H9 (cell line): Measurements from ENCODE around the gene ANKFY1. TPM values are rescaled to one million over a fixed set of nuclear protein-coding genes. Genes with fewer than 3 reads are reported as not detected.

Experiments used
- DNase-seq: peaks from one replicate; pipeline ENCODE4 v3.0.0-alpha.2; 2017
- H2AFZ ChIP-seq: one replicate; pipeline ENCODE4 v1.6.1; 2013; ENCODE audit warnings: mild to moderate bottlenecking, low read length, control low read depth, moderate library complexity
- H2AK5ac ChIP-seq: 2 replicates; pipeline ENCODE4 v1.6.1; 2013; ENCODE audit warnings: low read length, control low read depth, mixed read lengths; ENCODE audit not compliant: insufficient read length
- H2BK120ac ChIP-seq: one replicate; pipeline ENCODE4 v1.6.1; 2013; ENCODE audit warnings: low read depth, mild to moderate bottlenecking, low read length, control low read depth, inconsistent platforms; ENCODE audit not compliant: poor library complexity, severe bottlenecking
- H2BK12ac ChIP-seq: 2 replicates; pipeline ENCODE4 v1.6.1; 2013; ENCODE audit warnings: low read length, control low read depth, mixed read lengths, low read depth; ENCODE audit not compliant: insufficient read length
- H2BK15ac ChIP-seq: 2 replicates; pipeline ENCODE4 v1.6.1; 2013; ENCODE audit warnings: low read depth, low read length, control low read depth
- H2BK20ac ChIP-seq: one replicate; pipeline ENCODE4 v1.6.1; 2013; ENCODE audit warnings: low read depth, mild to moderate bottlenecking, low read length, control low read depth, inconsistent platforms; ENCODE audit not compliant: poor library complexity, severe bottlenecking
- H2BK5ac ChIP-seq: 2 replicates; pipeline ENCODE4 v1.6.1; 2013; ENCODE audit warnings: low read length, control low read depth, mixed read lengths; ENCODE audit not compliant: insufficient read length
- H3K14ac ChIP-seq: 2 replicates; pipeline ENCODE4 v1.6.1; 2013; ENCODE audit warnings: low read length, control low read depth; ENCODE audit not compliant: insufficient read depth
- H3K18ac ChIP-seq: 2 replicates; pipeline ENCODE4 v1.6.1; 2013; ENCODE audit warnings: low read depth, mild to moderate bottlenecking, mixed read lengths, low read length, control low read depth; ENCODE audit not compliant: insufficient read length
- H3K23ac ChIP-seq: 2 replicates; pipeline ENCODE4 v1.6.1; 2013; ENCODE audit warnings: low read length, control low read depth, mixed read lengths, low read depth; ENCODE audit not compliant: insufficient read length
- H3K23me2 ChIP-seq: 2 replicates; pipeline ENCODE4 v1.6.1; 2013; ENCODE audit warnings: low read depth, mild to moderate bottlenecking, mixed read lengths, low read length, control low read depth; ENCODE audit not compliant: insufficient read length, poor library complexity, severe bottlenecking
- H3K27ac ChIP-seq: 2 replicates; pipeline ENCODE4 v1.5.1; 2013; ENCODE audit warnings: low read length, control low read depth, mixed read lengths, low read depth; ENCODE audit not compliant: insufficient read length
- H3K27me3 ChIP-seq: 2 replicates; pipeline ENCODE4 v1.6.1; 2013; ENCODE audit warnings: low read length, control low read depth, inconsistent platforms; ENCODE audit not compliant: insufficient read depth
- H3K4ac ChIP-seq: 2 replicates; pipeline ENCODE4 v1.6.1; 2013; ENCODE audit warnings: low read depth, mild to moderate bottlenecking, control low read depth, inconsistent platforms, low read length, moderate library complexity
- H3K4me1 ChIP-seq: 2 replicates; pipeline ENCODE4 v1.6.1; 2013; ENCODE audit warnings: low read length, control low read depth, inconsistent platforms; ENCODE audit not compliant: insufficient read depth
- H3K4me2 ChIP-seq: 2 replicates; pipeline ENCODE4 v1.6.1; 2013; ENCODE audit warnings: low read length, control low read depth, mixed read lengths; ENCODE audit not compliant: insufficient read length, insufficient read depth
- H3K56ac ChIP-seq: 2 replicates; pipeline ENCODE4 v1.6.1; 2013; ENCODE audit warnings: low read depth, mild to moderate bottlenecking, mixed read lengths, low read length, control low read depth; ENCODE audit not compliant: insufficient read length
- H3K79me1 ChIP-seq: 2 replicates; pipeline ENCODE4 v1.6.1; 2013; ENCODE audit warnings: low read depth, mild to moderate bottlenecking, moderate library complexity, low read length, control low read depth, inconsistent platforms; ENCODE audit not compliant: insufficient read depth, poor library complexity, severe bottlenecking
- H3K79me2 ChIP-seq: 2 replicates; pipeline ENCODE4 v1.6.1; 2013; ENCODE audit warnings: low read length, control low read depth, inconsistent platforms; ENCODE audit not compliant: insufficient read depth
- H3K9ac ChIP-seq: 2 replicates; pipeline ENCODE4 v1.6.1; 2013; ENCODE audit warnings: low read length, control low read depth, mixed read lengths; ENCODE audit not compliant: insufficient read length; ENCODE audit errors: extremely low read depth
- H3K9me3 ChIP-seq: one replicate; pipeline ENCODE4 v1.6.1; 2013; ENCODE audit warnings: low read depth, low read length, inconsistent platforms; ENCODE audit not compliant: control insufficient read depth
- H3T11ph ChIP-seq: one replicate; pipeline ENCODE4 v1.6.1; 2013; ENCODE audit warnings: mild to moderate bottlenecking, low read length, control low read depth, inconsistent platforms
- H4K20me1 ChIP-seq: one replicate; pipeline ENCODE4 v1.6.1; 2013; ENCODE audit not compliant: control insufficient read depth, insufficient read length, insufficient read depth
- H4K5ac ChIP-seq: 2 replicates; pipeline ENCODE4 v1.6.1; 2013; ENCODE audit warnings: low read depth, mild to moderate bottlenecking, mixed read lengths, low read length, control low read depth; ENCODE audit not compliant: insufficient read length
- H4K8ac ChIP-seq: replicated peaks from 2 replicates; pipeline ENCODE4 v1.6.1; 2013; ENCODE audit warnings: low read length, control low read depth, mixed read lengths, low read depth; ENCODE audit not compliant: insufficient read length
- H4K91ac ChIP-seq: 2 replicates; pipeline ENCODE4 v1.6.1; 2013; ENCODE audit warnings: low read depth, mild to moderate bottlenecking, moderate library complexity, mixed read lengths, low read length, control low read depth; ENCODE audit not compliant: insufficient read length
- H3K27ac Mint-ChIP-seq, 3 experiments: 2 replicates in 2 of 3; 3 replicates in 1 of 3; pipeline ENCODE4 v1.8.0; 2020 to 2021; ENCODE audit warnings: mixed read lengths in 3 of 3, mild to moderate bottlenecking in 1 of 3, moderate library complexity in 1 of 3
- H3K27me3 Mint-ChIP-seq: 2 replicates; pipeline ENCODE4 v1.8.0; 2021; ENCODE audit warnings: low read depth, mild to moderate bottlenecking, moderate library complexity, mixed read lengths
- H3K36me3 Mint-ChIP-seq, 3 experiments: 2 replicates in 2 of 3; 3 replicates in 1 of 3; pipeline ENCODE4 v1.8.0; 2020 to 2021; ENCODE audit warnings: low read depth in 3 of 3, mixed read lengths in 3 of 3; ENCODE audit not compliant: insufficient read depth in 1 of 3
- H3K4me1 Mint-ChIP-seq, 2 experiments: 2 replicates each; pipeline ENCODE4 v1.8.0; 2020; ENCODE audit warnings: mixed read lengths in 2 of 2
- H3K4me3 Mint-ChIP-seq, 2 experiments: 2 replicates in 1 of 2; 3 replicates in 1 of 2; pipeline ENCODE4 v1.8.0; 2020 to 2021; ENCODE audit warnings: mild to moderate bottlenecking in 2 of 2, mixed read lengths in 2 of 2, moderate library complexity in 1 of 2
- H3K9me3 Mint-ChIP-seq, 2 experiments: 2 replicates in 1 of 2; 3 replicates in 1 of 2; pipeline ENCODE4 v1.8.0; 2020; ENCODE audit warnings: mild to moderate bottlenecking in 2 of 2, mixed read lengths in 2 of 2, moderate library complexity in 1 of 2
- WGBS: extraction: QIAGEN DNeasy Blood & Tissue Kit; methylation state at CpG from one replicate; pipeline ENCODE4 v1.1.7; 2013; ENCODE audit warnings: missing lambda C conversion rate, low lambda C conversion rate, mixed read lengths; ENCODE audit not compliant: insufficient read length; ENCODE audit errors: extremely low coverage; 5-methylcytosine and 5-hydroxymethylcytosine counted together
- total RNA-seq: library from RNA; stranded (reverse); gene quantifications from 2 replicates; pipeline ENCODE4 v1.2.1, GENCODE V29; 2021
- TF ChIP-seq, protein P1 (sequence below): fragments of 200-600 bp; sonication (generic); conservative IDR thresholded peaks from 3 replicates; pipeline ENCODE4 v1.8.0; 2021; ENCODE audit warnings: antibody characterized with exemption, mild to moderate bottlenecking

Gene ANKFY1
- total RNA-seq, 1 experiment from 2014 or later: 51.9 TPM

DNA sequence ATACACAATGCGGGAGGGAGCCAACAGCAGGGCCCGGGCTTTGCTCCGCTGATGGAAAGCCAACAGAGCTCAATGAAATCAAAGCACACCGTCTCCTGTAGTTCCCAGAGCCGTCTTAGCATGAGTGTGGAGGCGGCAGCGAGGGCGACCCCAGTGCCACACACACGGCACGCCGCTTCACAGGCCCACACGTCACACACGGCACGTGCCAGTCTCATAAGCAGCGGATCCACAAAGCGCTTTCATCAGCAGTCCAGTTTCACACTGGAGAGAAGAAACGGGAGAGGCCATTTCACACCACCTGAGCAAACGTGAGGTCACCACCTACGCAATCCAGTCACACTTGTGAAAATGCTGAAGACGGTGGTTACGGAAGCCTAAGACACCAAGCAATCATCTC, 86.0 kb downstream of the ANKFY1 start:
- no peak overlapping the region for H2BK120ac ChIP-seq
- H3K9me3 Mint-ChIP-seq: no peaks in the 10 kb centered on the region

More for the DNA sequence above, 86.0 kb downstream of the ANKFY1 start:
- H3K36me3 Mint-ChIP-seq: peaks cover 49 to 93% (median 89%) of the 10 kb centered on the region in 3 experiments; a peak in 6 of 7 replicates
- no peak overlapping the region for H2BK12ac ChIP-seq
- H2AK5ac ChIP-seq: no peak overlapping the region
- no peaks in the 10 kb centered on the region for H3K79me2 ChIP-seq
- H3K4me2 ChIP-seq: no peak overlapping the region
- no peak for DNase-seq
- H3K9ac ChIP-seq: no peak overlapping the region
- H3K4me1 Mint-ChIP-seq: no peaks in the 10 kb centered on the region
- H2AFZ ChIP-seq: no peak overlapping the region
- no peak overlapping the region for H4K8ac ChIP-seq
- no peaks in the 10 kb centered on the region for H3K4me1 ChIP-seq
- no peak overlapping the region for H2BK5ac ChIP-seq
- H3K14ac ChIP-seq: no peak overlapping the region
- no peaks in the 10 kb centered on the region for H3K27me3 ChIP-seq
- H3K9me3 ChIP-seq: no peaks in the 10 kb centered on the region
- H3K4me3 Mint-ChIP-seq: no peak overlapping the region
- TF ChIP-seq, protein P1, sequence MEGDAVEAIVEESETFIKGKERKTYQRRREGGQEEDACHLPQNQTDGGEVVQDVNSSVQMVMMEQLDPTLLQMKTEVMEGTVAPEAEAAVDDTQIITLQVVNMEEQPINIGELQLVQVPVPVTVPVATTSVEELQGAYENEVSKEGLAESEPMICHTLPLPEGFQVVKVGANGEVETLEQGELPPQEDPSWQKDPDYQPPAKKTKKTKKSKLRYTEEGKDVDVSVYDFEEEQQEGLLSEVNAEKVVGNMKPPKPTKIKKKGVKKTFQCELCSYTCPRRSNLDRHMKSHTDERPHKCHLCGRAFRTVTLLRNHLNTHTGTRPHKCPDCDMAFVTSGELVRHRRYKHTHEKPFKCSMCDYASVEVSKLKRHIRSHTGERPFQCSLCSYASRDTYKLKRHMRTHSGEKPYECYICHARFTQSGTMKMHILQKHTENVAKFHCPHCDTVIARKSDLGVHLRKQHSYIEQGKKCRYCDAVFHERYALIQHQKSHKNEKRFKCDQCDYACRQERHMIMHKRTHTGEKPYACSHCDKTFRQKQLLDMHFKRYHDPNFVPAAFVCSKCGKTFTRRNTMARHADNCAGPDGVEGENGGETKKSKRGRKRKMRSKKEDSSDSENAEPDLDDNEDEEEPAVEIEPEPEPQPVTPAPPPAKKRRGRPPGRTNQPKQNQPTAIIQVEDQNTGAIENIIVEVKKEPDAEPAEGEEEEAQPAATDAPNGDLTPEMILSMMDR: no peak
- H3K4ac ChIP-seq: no peak overlapping the region
- no peak overlapping the region for H3K23ac ChIP-seq
- H3K27ac ChIP-seq: no peak overlapping the region
- H3T11ph ChIP-seq: no peak overlapping the region
- no CpG with 5 or more reads among the region's 21 CpGs for WGBS
- H3K27ac Mint-ChIP-seq: peak overlapping the region in 2 of 3 experiments; percentile 79 to 80; a peak in 2 of 7 replicates
- no peaks in the 10 kb centered on the region for H4K20me1 ChIP-seq
- no peak overlapping the region for H2BK15ac ChIP-seq
- no peak overlapping the region for H3K18ac ChIP-seq
- H3K27me3 Mint-ChIP-seq: no peaks in the 10 kb centered on the region
- H3K23me2 ChIP-seq: no peaks in the 10 kb centered on the region
- H4K91ac ChIP-seq: no peak overlapping the region
- no peaks in the 10 kb centered on the region for H3K79me1 ChIP-seq
- no peak overlapping the region for H2BK20ac ChIP-seq
- H3K56ac ChIP-seq: no peak overlapping the region
- no peak overlapping the region for H4K5ac ChIP-seq
